CD4-positive, alpha-beta T cell treated with Interleukin-6 at 100 ng/mL for 8 hours (primary cell): ENCODE data around the gene GNE.

Source experiments
- DNase-seq: peaks from one replicate; pipeline ENCODE4 v3.0.0-alpha.2; 2020; ENCODE audit warnings: mixed read lengths, low spot score

The GNE gene

GRCh38 chr9:36166168-36166927 lies 91.9 kb downstream of the GNE start:
- peak; percentile 77 for DNase-seq

GRCh38 chr9:36165826-36166167 lies 92.5 kb downstream of the GNE start:
- DNase-seq = no peak

GRCh38 chr9:36164989-36165388 lies 93.3 kb downstream of the GNE start:
- DNase-seq = no peak
